NCI-H526 (cell line): ENCODE measurements around the gene KAZN.

ENCODE experiments used
- DNase-seq, 2 experiments: peaks; one replicate each; lab custom pipeline; 2025; lab: John Stamatoyannopoulos, UW

Gene KAZN

DNA sequence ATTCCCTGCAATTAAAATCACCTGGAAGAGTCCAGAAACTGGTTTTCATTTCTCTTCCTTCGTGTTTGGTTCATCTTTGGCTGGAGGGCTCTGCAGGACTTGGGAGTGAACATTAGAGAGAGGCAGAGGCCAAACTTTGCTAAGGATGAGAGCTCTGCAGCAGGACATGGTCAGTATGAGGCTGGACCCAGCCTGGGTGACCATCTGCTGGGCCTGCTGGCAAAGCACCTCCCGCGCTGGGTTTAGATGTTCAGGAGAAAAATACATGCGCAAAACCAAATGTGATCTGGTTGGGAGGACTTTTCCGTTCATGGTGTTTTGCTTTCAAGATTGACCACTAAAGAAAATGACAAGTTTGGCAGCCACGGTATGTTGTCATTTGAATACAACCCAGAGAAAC, 15.9 kb downstream of the KAZN start:
- no peak for DNase-seq

DNA sequence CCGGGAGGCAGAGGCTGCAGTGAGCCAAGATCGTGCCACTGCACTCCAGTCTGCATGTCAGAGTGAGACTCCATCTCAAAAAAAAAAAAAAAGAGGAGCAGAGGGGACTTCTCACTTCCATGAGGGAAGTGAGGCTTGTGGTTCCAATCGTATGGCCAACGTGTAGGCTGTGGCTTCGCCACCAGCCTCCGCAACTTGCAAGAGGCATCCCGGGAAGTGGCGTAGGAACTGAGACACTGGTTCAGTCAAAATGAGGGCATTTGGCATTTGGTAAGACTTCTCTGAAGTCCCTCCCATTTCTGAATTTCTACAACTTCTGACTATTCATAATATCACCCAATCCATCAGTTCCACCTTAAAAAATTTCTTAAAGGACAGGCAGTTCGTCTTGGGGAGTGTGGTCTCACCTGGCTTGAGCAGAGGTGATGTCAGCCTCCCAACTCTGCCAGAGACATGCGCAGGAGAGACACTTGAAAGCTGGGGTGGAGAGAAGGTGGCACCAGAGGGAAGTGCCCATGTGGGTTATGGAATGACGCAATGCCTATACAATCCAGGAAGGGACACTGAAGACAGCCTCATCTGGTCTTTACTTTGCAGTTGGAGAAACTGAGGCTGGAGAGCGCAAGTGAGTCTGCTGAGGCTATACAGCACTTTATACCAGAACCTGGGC, 17.2 kb downstream of the KAZN start:
- DNase-seq, result no peak

DNA sequence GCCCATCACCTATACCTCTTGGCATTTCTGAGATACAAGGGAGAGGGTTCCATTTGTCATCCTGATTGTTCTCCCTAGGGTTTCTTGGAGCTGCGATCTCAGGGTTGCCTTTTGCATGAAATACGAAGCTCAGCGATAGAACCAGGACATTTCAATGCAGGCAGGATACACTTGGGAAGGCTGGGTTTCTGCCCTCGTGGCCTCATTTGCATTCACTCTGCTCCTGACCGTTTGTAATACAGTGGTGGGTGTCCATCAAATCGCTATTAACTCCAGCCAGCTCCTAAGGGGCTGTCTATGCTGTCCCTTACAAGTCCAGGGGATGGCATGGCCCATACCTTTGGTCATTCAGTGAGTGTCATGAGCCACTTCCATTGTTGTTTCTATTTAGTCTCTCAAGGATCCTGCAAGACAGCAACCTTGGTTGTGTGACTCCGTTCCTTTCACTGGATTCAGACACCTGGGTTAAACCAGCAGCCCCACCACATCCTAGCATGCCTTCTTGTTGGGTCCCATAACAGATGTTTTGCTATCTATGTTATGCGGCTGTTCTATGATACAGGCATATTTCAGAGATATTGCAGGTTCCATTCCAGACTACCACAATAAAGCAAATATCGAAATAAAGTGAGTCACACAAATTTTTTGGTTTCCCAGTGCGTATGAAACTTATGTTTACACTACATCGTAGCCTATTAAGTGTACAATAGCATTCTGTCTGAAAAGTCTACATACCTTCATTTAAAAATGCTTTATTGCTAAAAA, 18.3 kb downstream of the KAZN start:
- peak; percentile 40 to 60 for DNase-seq

DNA sequence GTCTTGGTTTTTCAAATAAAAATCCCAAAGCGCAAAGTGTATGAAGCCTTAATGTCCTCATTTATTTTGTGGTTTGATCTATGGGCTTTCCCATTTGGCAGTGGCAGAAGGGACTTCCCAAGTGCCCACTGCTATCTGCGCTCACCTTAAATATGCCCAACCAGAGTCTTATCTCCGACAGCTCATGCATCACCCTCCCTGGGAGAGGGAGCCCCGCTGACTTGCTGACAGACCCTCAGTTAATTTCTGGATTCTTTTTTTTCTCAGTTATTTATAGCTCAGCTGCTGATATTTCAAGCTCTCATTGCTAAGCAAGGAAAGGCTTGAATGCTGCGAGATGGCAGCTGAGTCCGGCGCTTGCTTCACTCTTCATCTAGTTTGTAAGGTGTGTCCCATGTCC, 19.3 kb downstream of the KAZN start:
- no peak for DNase-seq

DNA sequence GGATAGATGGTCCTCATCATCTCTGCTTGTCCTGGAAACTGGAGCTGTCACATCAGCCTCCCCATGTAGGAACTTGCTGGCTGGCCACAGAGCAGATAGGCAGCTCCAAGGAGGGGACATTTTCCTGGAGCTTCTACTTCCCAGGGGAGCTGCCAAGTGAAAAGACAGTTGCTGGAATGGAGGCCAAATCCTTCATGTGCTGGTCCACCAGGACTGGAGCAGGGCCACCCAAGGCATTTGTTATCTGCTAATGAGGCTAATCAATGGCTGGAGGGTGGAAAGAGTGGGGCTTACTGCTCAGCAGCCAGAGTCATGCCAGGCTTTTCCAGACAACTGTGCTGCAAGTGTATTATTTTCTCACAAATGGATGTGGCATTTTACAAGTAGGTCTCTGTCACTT, 22.5 kb downstream of the KAZN start:
- DNase-seq, result no peak

DNA sequence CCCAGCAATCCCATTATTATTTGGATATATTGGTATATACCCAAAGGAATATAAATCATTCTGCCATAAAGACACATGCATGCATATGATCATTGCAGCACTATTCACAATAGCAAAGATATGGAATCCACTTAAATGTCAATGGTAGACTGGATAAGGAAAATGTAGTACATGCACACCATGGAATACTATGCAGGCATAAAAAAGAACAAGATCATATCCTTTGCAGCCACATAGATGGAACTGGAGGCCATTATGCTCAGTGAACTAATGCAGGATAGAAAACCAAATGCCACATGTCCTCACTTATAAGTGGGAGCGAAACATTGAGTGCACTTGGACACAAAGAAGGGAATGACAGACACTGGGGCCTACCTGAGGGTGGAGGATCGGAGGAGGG, 24.6 kb downstream of the KAZN start:
- no peak for DNase-seq

DNA sequence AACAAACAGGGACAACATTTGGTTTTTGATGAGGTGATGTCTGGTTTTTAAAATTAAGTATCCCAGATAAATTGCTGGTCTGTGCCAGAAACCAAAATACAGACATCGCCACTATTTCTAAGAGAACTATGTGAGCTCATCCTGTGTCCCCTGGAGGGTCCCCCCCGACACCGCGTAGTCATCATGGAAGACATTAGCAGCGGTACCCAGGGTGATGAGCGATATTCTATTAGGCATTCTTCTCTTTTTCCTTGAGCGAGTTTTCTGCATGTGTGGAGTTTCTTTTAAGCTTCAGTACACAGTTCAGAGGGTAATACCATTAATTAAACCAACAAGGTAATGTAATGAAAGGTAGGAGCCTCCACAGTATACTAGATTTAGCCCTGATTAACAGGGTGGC, 26.5 kb downstream of the KAZN start:
- DNase-seq, result no peak

DNA sequence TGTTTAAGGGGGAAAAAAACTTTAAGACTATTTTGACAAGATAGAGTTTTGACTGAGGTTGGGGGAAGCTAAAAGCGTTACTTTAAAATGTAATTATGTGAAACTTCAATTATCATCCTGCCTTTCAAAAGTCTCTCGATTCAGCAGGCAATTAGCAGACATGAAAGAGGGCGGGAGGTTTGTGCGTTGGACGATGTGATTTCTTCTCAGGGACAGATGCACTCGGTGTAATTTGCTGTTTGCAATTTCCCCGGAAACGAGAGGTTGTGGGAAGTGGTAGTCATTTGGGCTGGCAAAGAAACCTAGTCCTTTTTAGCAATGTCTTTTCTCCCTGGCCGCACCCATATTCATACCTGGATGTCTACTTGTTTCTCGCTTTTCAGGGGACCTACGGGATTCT, 27.1 kb downstream of the KAZN start:
- DNase-seq, result no peak

DNA sequence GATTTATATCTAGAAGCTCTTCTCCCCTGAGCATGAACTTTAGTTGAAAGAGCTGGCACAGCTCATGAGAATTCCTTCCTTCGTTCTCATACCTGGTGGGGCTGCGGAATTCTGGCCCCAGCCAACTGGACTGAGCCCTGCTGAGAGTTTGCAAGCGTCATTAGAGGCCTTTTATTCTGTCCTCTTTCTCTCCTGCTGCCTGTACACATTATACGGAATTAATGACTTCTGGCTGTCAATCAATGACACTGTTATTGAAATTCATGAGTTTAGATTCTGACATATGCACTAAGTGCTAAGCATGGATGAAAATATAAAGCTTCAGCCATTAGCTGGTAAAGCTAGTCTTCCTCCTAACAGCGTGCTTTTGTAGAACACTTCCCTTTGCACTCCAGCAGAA, 27.5 kb downstream of the KAZN start:
- no peak for DNase-seq

DNA sequence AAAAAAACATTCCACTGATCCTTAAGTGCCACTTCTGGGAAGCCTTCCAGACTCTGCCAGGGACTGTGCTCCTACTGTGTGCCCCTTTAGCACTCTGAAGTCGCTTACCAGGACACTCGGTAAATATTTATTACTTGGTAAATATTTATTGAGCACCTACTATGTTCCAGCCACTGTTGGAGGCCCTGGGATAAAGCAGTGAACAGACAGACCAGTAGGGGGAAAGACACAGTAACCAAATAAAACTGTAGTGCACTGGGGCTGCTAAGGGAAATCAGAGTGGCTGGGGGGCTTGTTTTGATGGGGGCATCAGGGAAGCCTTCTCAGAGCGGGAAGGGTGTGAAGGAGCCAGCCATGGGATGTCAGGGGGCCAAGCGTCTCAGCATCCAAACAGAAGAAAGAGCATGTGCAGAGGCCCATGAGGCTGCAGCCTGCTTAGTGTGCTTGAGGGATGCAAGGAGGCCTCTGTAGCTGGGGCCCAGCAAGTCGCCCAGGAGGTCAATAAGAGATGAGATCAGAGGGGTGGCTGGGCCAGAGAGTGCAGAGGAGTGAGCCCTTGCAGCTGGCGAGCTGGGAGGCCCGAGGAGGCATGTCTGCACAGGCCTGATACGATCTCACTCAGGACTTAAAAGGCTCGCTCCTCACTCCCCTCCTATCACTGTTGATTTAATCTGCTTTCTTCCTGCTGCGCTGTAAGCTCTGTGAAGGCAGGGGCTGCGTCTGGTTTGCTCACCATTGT, 28.6 kb downstream of the KAZN start:
- DNase-seq, result peak; percentile 17 to 68

DNA sequence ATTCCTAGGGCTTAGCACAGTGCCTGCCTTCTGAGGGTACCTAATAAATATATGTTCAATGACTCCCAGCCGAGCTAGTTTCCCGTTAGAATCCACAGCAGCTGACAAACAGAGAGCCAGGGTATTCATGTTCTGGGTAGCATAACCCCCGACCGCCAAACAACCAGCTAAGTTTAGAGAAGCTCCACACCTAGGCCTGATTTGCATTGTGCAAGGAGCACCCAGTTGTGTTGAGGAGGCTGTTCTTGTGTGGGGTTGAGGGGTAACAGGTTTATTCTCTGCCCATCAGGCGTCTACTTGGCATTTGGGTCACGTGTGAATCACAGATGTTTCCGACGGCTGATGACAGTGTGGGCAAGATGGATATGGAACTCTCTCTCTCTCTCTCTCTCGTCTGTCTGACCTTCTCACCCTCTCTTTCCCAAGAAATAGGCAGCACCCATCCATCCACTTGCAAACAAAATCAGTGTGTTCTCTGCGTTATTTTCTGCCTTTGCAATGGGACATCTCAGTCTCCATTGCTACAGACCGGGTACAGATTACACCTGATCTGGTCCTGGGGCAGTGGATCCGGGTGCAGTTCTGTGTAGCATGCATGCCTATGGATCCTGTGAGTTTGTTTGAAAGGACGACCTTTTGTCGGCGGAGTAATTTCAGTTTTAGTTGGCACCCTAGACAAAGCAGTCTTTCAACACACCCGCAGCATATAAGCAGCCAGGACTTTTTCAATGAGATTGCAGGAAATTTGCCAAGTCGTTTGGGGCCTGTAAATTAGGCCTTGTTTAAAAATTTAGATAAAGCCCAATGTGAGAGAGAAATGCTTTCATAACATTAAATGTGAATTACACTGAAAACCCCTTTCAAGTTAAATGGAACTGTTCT, 29.4 kb downstream of the KAZN start:
- DNase-seq, result no peak

DNA sequence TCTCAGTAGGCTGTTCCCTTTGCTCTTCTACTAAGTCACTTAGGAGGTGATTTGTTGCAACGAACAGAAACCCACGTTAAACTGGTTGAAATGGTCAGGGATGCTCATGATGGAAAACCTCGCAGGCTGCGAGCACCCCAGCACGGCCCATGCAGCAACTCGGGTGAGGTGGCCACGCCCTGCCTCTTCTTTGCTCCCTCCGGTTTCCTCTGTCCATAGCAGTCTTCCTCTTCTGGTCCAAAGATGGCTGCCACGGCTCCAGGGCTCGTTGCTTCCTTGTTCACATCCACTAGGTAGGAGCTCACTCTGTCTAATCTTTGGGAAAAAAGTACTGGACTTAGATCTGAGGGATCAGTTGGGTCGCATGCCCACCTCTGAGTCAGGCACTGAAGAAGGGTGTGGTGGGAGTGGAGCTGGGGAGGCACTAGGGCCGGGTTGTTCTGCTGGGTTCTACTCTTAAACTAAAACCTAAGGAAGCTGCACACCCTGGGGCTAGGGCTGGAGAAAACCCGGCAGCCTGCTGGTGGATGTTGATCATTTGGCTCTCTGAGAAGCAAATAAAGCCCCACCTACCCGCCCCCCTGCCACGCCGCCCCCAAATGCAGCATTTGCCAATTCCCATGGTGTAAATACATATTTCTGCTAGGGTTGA, 31.0 kb downstream of the KAZN start:
- DNase-seq, result no peak

DNA sequence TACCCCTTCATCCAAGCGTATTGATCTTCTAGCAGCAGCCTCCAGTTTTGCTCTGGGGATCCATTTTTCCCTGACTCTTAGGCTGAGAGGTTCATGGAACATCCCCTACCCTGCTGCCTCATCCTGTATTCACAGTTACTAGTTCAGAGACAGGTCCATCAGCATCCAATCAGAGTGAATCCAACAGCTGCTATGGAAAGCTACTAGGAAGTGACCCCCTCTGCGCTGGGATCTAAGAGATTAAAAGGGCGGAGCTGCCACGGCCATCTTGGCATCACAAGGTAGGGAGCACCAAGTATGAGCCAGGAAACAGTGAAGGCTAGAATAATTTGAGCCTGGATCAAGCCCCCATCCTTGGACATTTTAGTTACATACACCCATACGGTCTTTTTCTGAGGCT, 32.5 kb downstream of the KAZN start:
- DNase-seq, result no peak

DNA sequence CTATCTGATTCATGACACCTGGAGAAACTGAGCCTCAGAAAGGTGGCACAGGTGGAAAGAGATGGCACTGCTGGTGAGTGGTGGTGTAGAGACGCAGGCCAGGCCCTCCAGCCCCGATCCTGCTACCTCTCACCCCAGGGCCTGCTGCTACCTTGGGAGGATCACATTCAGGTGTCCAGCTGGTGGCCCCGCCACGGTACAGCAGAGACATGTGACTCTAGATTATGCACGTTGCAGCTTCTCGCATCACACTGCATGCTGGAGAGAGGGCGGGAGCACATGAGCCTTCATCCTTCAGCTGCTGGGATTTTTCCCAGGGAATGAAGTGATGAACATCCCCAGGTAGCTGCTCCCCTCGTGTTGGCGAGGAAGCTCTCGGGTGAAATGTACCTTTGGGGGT, 32.9 kb downstream of the KAZN start:
- no peak for DNase-seq

DNA sequence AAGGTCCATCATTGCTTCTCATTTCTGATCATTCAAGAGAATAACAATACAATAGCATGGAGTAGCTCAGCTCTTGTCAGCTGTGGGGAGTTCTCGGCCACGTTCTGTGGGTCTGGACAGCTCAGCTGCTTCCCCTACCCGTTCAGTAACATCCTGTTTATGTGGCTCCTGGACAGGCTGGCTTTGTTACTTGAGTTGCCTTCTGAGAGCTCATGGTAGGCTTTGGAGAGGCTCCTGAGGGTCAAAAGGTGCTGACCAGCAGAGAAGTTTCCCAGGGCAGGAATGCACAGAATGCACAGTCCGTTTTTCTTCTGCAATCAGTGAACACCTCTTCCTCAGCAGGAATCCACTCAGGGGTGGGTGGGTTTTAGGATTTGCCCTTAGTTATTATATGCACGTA, 36.0 kb downstream of the KAZN start:
- DNase-seq, result no peak

DNA sequence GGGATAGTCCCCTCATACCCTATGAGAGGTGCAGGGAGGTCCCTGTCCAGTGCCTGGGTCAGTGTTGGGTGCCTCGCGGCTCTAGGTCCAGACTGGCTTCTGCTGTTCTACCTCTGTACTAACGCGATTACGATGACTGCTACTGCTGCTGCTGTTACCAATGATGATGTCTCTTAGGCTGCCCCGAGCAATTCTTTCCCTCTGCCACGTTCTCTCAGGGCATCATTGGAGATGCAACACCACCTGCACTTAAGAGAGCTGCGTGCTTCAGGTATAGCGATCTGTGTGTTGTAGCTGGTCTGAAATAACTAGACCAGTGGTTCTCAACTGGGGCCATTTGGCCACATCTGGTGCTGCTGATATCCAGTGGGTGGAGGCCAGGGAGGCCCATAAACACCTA, 36.9 kb downstream of the KAZN start:
- DNase-seq, result no peak

DNA sequence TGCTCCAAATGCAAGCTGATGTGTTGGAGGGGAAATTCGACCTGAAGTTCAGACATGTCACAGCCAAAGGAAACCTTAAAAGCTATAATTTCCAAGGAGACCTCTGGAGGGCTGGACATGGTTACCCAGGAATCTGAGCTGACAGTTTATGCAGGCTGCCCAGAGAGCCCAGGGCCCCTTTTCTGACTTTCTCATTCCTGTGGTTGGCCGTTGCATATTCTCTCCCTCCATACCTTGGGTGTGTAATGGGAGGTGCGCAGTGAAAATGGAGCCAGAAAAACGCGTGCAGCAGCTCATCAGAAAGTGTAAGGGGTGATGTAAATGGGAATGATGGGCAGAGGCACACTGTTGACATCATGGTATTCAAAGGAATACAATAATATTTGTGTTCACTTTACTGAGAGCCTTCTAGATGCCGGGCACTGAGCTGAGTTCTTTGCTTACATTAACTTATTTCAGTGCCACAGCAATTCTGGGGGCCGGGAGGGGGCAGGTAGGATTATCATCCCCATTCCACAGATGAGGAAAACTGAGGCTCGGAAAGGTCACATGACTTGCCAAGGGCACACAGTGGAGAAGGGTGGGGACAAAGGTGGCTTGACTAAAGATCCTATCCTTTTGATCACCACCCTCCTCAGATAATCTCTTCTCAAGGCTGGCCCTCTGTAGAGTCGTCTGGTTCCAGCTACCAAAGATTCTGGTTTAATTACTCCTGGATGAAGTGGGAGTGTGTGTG, 38.6 kb downstream of the KAZN start:
- no peak for DNase-seq

DNA sequence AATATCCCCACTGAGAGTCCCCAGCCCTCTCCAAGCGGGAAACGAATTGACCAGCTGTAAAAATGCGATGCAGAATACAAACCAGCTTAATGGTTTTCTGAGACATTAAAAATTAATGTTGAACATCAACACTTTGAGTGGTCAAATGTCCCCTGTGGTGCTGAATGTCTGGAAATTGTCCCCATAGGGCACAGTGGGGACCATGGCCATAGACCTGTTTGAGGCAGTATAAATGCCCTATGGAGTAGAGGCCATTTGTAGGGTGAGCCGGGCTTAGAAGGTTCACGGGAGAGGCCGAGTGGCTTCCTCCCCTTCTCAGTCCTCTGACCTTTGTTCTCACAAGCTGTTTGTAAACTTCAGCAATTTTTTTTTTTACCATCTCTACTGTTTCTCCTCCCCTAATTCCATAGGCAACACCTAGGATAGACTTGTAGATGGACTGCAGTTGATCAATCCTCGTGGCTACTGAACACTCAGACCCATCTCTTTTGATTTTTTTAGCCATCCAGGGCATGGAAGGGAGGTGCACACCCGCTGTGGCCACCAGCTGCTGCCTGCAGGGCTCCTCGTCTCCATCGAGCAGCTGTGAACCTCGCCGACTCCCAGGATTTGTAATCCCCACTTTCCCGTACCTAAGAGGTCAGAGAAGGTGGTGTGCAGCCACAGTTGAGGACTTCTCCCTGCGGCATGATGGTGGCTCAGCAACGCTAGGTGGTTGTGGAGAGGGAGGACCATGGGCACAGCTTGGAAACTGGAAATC, 41.0 kb downstream of the KAZN start:
- DNase-seq, result no peak

DNA sequence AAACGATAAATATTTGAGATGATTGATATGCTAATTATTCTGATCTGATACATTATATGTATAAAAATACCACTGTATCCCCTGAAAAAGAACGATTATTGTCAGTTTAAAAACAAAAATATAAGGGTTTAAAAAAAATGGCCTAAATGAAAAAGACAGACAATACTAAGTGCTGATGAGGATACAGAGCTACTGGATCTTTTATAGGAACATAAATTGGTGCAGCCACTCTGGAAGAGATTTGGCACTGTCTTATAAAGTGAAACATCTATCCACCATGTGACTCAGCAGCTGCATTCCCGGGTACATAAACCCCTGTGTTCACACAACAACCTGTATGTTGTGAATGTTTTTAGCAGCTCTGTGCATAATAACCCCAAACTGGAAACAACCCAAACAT, 44.2 kb downstream of the KAZN start:
- DNase-seq, result no peak

DNA sequence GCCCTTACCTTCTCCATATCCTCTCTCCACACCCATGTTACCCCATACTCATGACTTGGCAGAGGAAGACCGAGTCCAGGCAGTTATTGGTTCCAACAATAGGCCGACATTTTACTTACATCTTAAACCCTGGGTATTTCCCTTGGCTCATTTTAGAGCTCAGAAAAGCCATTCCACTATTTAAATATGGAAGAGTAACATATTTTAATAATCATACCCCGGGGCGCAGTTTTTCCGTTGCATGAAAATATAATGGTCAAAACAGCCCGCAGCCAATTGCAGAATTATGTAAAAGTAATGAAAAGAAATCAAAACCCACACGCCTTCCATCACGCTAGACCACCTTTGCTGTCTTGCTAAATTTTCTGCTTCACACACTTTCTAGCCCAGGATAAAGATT, 48.5 kb downstream of the KAZN start:
- no peak for DNase-seq
